Measurements from ENCODE around the gene EPB41L4A. TPM values are rescaled to one million over a fixed set of nuclear protein-coding genes. Genes with fewer than 3 reads are reported as not detected.
"Not testable (repeated sequence)": the region's sequence is repeated elsewhere in the genome, so short reads cannot be mapped to it uniquely, and the experiment has no call there.

EPB41L4A gene
- total RNA-seq, 1 donor from 2014 or later: 30.6 TPM

GRCh38 chr5:112407240-112407639 lies 11.8 kb downstream of the EPB41L4A start:
- no peaks in the 10 kb centered on the region for H3K36me3 ChIP-seq (ENCODE audit: control insufficient read depth, insufficient read depth, low read length)
- no peak overlapping the region for H3K4me3 ChIP-seq (ENCODE audit: low read depth, low read length)
- no peak for TF ChIP-seq CTCF (IDR thresholded peaks at IDR 0.05; ENCODE audit: insufficient read depth, low read length, poor library complexity, severe bottlenecking)
- no peaks in the 10 kb centered on the region for H3K27me3 ChIP-seq (ENCODE audit: control insufficient read depth, insufficient read depth, low read length)
- no peak for DNase-seq (ENCODE audit: low read depth)

GRCh38 chr5:112403069-112403468 lies 16.0 kb downstream of the EPB41L4A start:
- DNase-seq (ENCODE audit: low read depth): no peak
- H3K4me3 ChIP-seq (ENCODE audit: low read depth, low read length): no peak overlapping the region
- no peaks in the 10 kb centered on the region for H3K27me3 ChIP-seq (ENCODE audit: control insufficient read depth, insufficient read depth, low read length)
- TF ChIP-seq CTCF (IDR thresholded peaks at IDR 0.05; ENCODE audit: insufficient read depth, low read length, poor library complexity, severe bottlenecking): no peak
- no peaks in the 10 kb centered on the region for H3K36me3 ChIP-seq (ENCODE audit: control insufficient read depth, insufficient read depth, low read length)

GRCh38 chr5:112401924-112402323 lies 17.2 kb downstream of the EPB41L4A start:
- no peaks in the 10 kb centered on the region for H3K36me3 ChIP-seq (ENCODE audit: control insufficient read depth, insufficient read depth, low read length)
- no peak for DNase-seq (ENCODE audit: low read depth)
- no peak overlapping the region for H3K4me3 ChIP-seq (ENCODE audit: low read depth, low read length)
- no peak for TF ChIP-seq CTCF (IDR thresholded peaks at IDR 0.05; ENCODE audit: insufficient read depth, low read length, poor library complexity, severe bottlenecking)
- H3K27me3 ChIP-seq (ENCODE audit: control insufficient read depth, insufficient read depth, low read length): no peaks in the 10 kb centered on the region

GRCh38 chr5:112397690-112398089 lies 21.4 kb downstream of the EPB41L4A start:
- TF ChIP-seq CTCF (IDR thresholded peaks at IDR 0.05; ENCODE audit: insufficient read depth, low read length, poor library complexity, severe bottlenecking): no peak
- Histone ChIP-seq H3K4me3 (ENCODE audit: low read depth, low read length) (no peak overlapping the region), H3K27me3 (ENCODE audit: control insufficient read depth, insufficient read depth, low read length) (no peaks in the 10 kb centered on the region), H3K36me3 (ENCODE audit: control insufficient read depth, insufficient read depth, low read length) (no peaks in the 10 kb centered on the region)
- DNase-seq (ENCODE audit: low read depth): no peak

- DNase-seq (ENCODE audit: low read depth): no peak
- TF ChIP-seq CTCF (IDR thresholded peaks at IDR 0.05; ENCODE audit: insufficient read depth, low read length, poor library complexity, severe bottlenecking): no peak
- H3K36me3 ChIP-seq (ENCODE audit: control insufficient read depth, insufficient read depth, low read length): no peaks in the 10 kb centered on the region
- H3K4me3 ChIP-seq (ENCODE audit: low read depth, low read length): no peak overlapping the region
- no peaks in the 10 kb centered on the region for H3K27me3 ChIP-seq (ENCODE audit: control insufficient read depth, insufficient read depth, low read length)
Observed at GRCh38 chr5:112396430-112396829, 22.6 kb downstream of the EPB41L4A start.

- not testable (repeated sequence) for DNase-seq (ENCODE audit: low read depth); H3K27me3 ChIP-seq (ENCODE audit: control insufficient read depth, insufficient read depth, low read length); H3K36me3 ChIP-seq (ENCODE audit: control insufficient read depth, insufficient read depth, low read length)
Observed at GRCh38 chr5:112395299-112395698, 23.8 kb downstream of the EPB41L4A start.

More at GRCh38 chr5:112395299-112395698, 23.8 kb downstream of the EPB41L4A start:
- H3K4me3 ChIP-seq (ENCODE audit: low read depth, low read length): not testable (repeated sequence)

All from kidney epithelial cell (primary cell).